BLaER1 treated with 17β-estradiol and CSF1 and Interleukin-3, amounts not matched to agents 10 nM and 100 nM (cell line): Measurements from ENCODE around the gene FRYL.
"Not testable (repeated sequence)": the region's sequence is repeated elsewhere in the genome, so short reads cannot be mapped to it uniquely, and the experiment has no call there.

Experiments used
- H3K27ac ChIP-seq, 11 experiments: shearing (Covaris generic); formaldehyde crosslinking; 2 replicates each; pipeline ENCODE4 v1.8.1; 2022
- H3K27me3 ChIP-seq, 11 experiments: shearing (Covaris generic); formaldehyde crosslinking; 2 replicates each; pipeline ENCODE4 v1.8.1; 2022
- H3K36me3 ChIP-seq, 11 experiments: shearing (Covaris generic); formaldehyde crosslinking; 2 replicates each; pipeline ENCODE4 v1.8.1; 2022
- H3K4me1 ChIP-seq, 10 experiments: shearing (Covaris generic); formaldehyde crosslinking; 2 replicates each; pipeline ENCODE4 v1.8.1; 2022
- H3K4me2 ChIP-seq, 11 experiments: shearing (Covaris generic); formaldehyde crosslinking; 2 replicates each; pipeline ENCODE4 v1.8.1; 2022
- H3K4me3 ChIP-seq, 10 experiments: shearing (Covaris generic); formaldehyde crosslinking; 2 replicates each; pipeline ENCODE4 v1.8.1; 2022
- H3K9ac ChIP-seq, 11 experiments: shearing (Covaris generic); formaldehyde crosslinking; 2 replicates each; pipeline ENCODE4 v1.8.1; 2022
- H3K9me3 ChIP-seq, 11 experiments: shearing (Covaris generic); formaldehyde crosslinking; replicated peaks in 1 of 11; 2 replicates each; pipeline ENCODE4 v1.8.1; 2022
- H4K20me1 ChIP-seq, 11 experiments: shearing (Covaris generic); formaldehyde crosslinking; 2 replicates each; pipeline ENCODE4 v1.8.1; 2022
- Cebpa-rat ChIP-seq, 11 experiments: shearing (Covaris generic); IDR thresholded peaks; 2 replicates each; pipeline ENCODE4 v1.8.1; 2022

Gene FRYL

DNA sequence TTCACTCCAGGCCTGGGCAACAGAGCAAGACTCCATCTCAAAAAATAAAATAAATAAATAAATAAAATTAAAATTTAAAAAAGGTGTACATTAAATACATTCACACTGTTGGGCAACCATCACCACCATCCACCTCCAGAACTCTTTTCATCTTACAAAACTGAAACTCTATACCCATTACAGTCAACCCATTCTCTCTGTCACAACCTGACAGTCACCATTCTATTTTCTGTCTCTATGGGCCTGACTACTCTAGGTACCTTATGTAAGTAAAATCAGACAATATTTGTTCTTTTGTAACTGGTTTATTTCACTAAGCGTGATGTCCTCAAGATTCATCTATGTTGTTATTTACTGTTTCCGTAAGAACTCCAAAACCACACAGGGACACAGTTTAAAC, 59.6 kb downstream of the FRYL start:
- Histone ChIP-seq H3K4me3 (no peak overlapping the region), H3K36me3 (peaks cover 4 to 50% (median 31%) of the 10 kb centered on the region in 11 experiments; a peak in 19 of 22 replicates), H3K27ac (no peak overlapping the region), H3K4me2 (no peak overlapping the region), H3K9ac (no peak overlapping the region), H3K27me3 (no peaks in the 10 kb centered on the region), H3K4me1 (peaks cover 10 to 19% (median 13%) of the 10 kb centered on the region in 10 experiments; a peak in 17 of 20 replicates), H3K9me3 (peaks cover 21 to 60% (median 50%) of the 10 kb centered on the region in 11 experiments), H4K20me1 (peaks cover 4 to 66% (median 34%) of the 10 kb centered on the region in 11 experiments; a peak in 14 of 22 replicates)
- no peak for TF ChIP-seq Cebpa-rat (IDR thresholded peaks at IDR 0.05)

DNA sequence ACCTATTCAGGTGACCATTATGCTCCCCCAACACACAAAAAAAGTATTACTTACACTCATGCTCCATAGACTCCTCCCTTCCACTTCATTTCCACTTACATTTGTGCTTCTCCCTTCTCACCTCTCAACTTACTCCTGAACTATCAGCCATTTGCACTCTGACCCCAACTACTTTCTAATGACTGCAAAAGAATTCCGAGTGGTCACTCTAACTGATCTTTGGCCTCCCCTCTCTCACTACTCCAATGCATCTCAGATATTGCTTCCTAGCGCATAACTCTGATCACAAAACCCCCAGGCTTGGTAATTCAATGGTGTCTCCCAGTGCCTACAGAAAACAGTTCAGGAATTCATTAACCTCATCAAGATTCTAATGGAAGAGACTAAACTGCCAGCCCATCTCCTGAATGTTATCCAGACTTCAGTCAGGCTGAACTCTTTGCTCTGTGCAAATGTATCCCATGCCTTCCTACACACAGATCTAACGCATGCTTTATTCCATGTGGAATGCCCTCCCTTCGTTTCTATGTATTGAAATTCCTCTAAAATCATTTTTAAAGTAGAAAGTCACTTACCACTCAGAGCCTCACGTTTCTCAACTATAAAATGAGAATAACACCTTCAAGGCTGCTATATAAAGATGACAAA, 61.1 kb downstream of the FRYL start:
- no peaks in the 10 kb centered on the region for H3K27me3 ChIP-seq

GRCh38 chr4:48716285-48716684, 63.8 kb downstream of the FRYL start:
- H3K4me2 ChIP-seq, H3K4me1 ChIP-seq, H3K27me3 ChIP-seq, H3K4me3 ChIP-seq, H3K27ac ChIP-seq, H3K9ac ChIP-seq: not testable (repeated sequence)
- Histone ChIP-seq H3K36me3 (peaks cover 4 to 32% (median 24%) of the 10 kb centered on the region in 11 experiments; a peak in 19 of 22 replicates), H4K20me1 (peaks cover 0 to 30% (median 6%) of the 10 kb centered on the region in 11 experiments; a peak in 10 of 22 replicates), H3K9me3 (peaks cover 21 to 58% (median 49%) of the 10 kb centered on the region in 11 experiments)

More for the DNA sequence above, 61.1 kb downstream of the FRYL start:
- Histone ChIP-seq H3K9me3 (peaks cover 21 to 55% (median 46%) of the 10 kb centered on the region in 11 experiments), H3K9ac (no peak overlapping the region), H4K20me1 (peaks cover 0 to 51% (median 20%) of the 10 kb centered on the region in 11 experiments; a peak in 14 of 22 replicates), H3K4me1 (peaks cover 10 to 19% (median 13%) of the 10 kb centered on the region in 10 experiments; a peak in 17 of 20 replicates), H3K4me2 (no peak overlapping the region), H3K27ac (no peak overlapping the region), H3K4me3 (no peak overlapping the region), H3K36me3 (peaks cover 4 to 37% (median 30%) of the 10 kb centered on the region in 11 experiments; a peak in 19 of 22 replicates)
- no peak for TF ChIP-seq Cebpa-rat (IDR thresholded peaks at IDR 0.05)

DNA sequence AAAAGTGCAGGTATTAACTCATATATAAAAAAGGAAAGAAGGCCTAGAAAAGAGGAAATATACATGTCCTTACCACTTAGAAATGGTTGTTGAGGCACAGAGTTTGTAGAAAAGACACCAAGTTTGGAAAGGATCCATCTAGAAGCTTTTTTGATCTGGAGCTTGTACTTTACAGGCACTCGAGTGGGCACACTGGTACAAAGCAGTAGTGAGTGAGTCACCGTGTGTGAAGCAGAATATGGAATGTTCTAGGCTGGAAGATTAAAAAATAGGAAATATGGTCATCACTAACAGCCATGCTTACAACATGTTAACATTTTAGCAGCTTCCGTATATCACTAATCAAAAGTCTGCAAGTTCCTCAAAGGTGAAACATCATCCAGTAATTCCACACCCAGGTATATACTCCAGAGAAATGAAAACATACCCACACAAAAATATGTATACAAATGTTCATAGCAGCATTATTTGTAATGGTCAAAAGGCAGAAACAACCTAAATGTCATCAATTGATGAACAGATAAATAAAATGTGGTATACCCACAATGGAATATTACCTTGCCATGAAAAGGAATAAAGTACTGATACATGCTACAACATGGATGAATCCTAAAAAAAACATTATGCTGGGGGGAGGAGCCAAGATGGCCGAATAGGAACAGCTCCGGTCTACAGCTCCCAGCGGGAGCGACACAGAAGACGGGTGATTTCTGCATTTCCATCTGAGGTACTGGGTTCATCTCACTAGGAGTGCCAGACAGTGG, 69.5 kb downstream of the FRYL start:
- TF ChIP-seq Cebpa-rat (IDR thresholded peaks at IDR 0.05), result no peak
- Histone ChIP-seq H3K27me3 (no peaks in the 10 kb centered on the region), H3K27ac (no peak overlapping the region)

GRCh38 chr4:48709901-48710300, 70.2 kb downstream of the FRYL start:
- Histone ChIP-seq H3K4me3 (no peak overlapping the region), H3K27me3 (no peaks in the 10 kb centered on the region), H3K9me3 (peaks cover 0 to 24% (median 16%) of the 10 kb centered on the region in 11 experiments; a peak in 13 of 22 replicates), H3K9ac (no peak overlapping the region), H4K20me1 (peaks cover 0 to 37% (median 10%) of the 10 kb centered on the region in 11 experiments; a peak in 9 of 22 replicates), H3K36me3 (peaks cover 43 to 56% (median 50%) of the 10 kb centered on the region in 11 experiments), H3K27ac (no peak overlapping the region), H3K4me2 (no peak overlapping the region), H3K4me1 (0 out of 20 replicates have a peak, but pooled peaks cover 0 to 4% (median 0%) of the 10 kb centered on the region in 10 experiments)
- TF ChIP-seq Cebpa-rat (IDR thresholded peaks at IDR 0.05), result no peak

More for the DNA sequence above, 69.5 kb downstream of the FRYL start:
- H3K4me2 ChIP-seq, result no peak overlapping the region
- H3K4me1 ChIP-seq, result 0 out of 20 replicates have a peak, but pooled peaks cover 0 to 4% (median 0%) of the 10 kb centered on the region in 10 experiments
- H3K9ac ChIP-seq, result no peak overlapping the region
- no peak overlapping the region for H3K4me3 ChIP-seq
- H3K36me3 ChIP-seq, result peaks cover 42 to 56% (median 50%) of the 10 kb centered on the region in 11 experiments
- H3K9me3 ChIP-seq, result peaks cover 0 to 24% (median 16%) of the 10 kb centered on the region in 11 experiments; a peak in 15 of 22 replicates
- H4K20me1 ChIP-seq, result peaks cover 0 to 36% (median 9%) of the 10 kb centered on the region in 11 experiments; a peak in 9 of 22 replicates

- H3K27ac ChIP-seq, result no peak overlapping the region
- H3K36me3 ChIP-seq, result peaks cover 43 to 57% (median 52%) of the 10 kb centered on the region in 11 experiments
- peaks cover 0 to 50% (median 16%) of the 10 kb centered on the region in 11 experiments; a peak in 13 of 22 replicates for H4K20me1 ChIP-seq
- no peak overlapping the region for H3K4me3 ChIP-seq
- TF ChIP-seq Cebpa-rat (IDR thresholded peaks at IDR 0.05), result no peak
- H3K9me3 ChIP-seq, result peaks cover 0 to 23% (median 14%) of the 10 kb centered on the region in 11 experiments; a peak in 13 of 22 replicates
- H3K4me1 ChIP-seq, result 0 out of 20 replicates have a peak, but pooled peaks cover 0 to 4% (median 0%) of the 10 kb centered on the region in 10 experiments
- H3K9ac ChIP-seq, result no peak overlapping the region
- no peaks in the 10 kb centered on the region for H3K27me3 ChIP-seq
- H3K4me2 ChIP-seq, result no peak overlapping the region
These were observed 71.5 kb downstream of the FRYL start for GRCh38 chr4:48708610-48709009.

- H3K9ac ChIP-seq, result no peak overlapping the region
- no peak overlapping the region for H3K4me3 ChIP-seq
- H3K9me3 ChIP-seq, result peaks cover 0 to 14% (median 8%) of the 10 kb centered on the region in 11 experiments; a peak in 9 of 22 replicates
- H3K36me3 ChIP-seq, result peaks cover 46 to 75% (median 60%) of the 10 kb centered on the region in 11 experiments
- no peak for TF ChIP-seq Cebpa-rat (IDR thresholded peaks at IDR 0.05)
- peaks cover 0 to 66% (median 25%) of the 10 kb centered on the region in 11 experiments; a peak in 13 of 22 replicates for H4K20me1 ChIP-seq
- H3K27ac ChIP-seq, result no peak overlapping the region
- H3K4me2 ChIP-seq, result no peak overlapping the region
- H3K27me3 ChIP-seq, result no peaks in the 10 kb centered on the region
- H3K4me1 ChIP-seq, result 0 out of 20 replicates have a peak, but pooled peaks cover 0 to 4% (median 0%) of the 10 kb centered on the region in 10 experiments
These were observed 73.3 kb downstream of the FRYL start for GRCh38 chr4:48706736-48707135.

- Histone ChIP-seq H3K4me1 (0 out of 20 replicates have a peak, but pooled peaks cover 0 to 3% (median 0%) of the 10 kb centered on the region in 10 experiments), H3K9me3 (peaks cover 0 to 8% (median 2%) of the 10 kb centered on the region in 11 experiments; a peak in 3 of 22 replicates), H3K27ac (no peak overlapping the region), H4K20me1 (peaks cover under 1 to 71% (median 26%) of the 10 kb centered on the region in 11 experiments; a peak in 14 of 22 replicates), H3K9ac (no peak overlapping the region), H3K36me3 (peaks cover 43 to 78% (median 55%) of the 10 kb centered on the region in 11 experiments), H3K27me3 (no peaks in the 10 kb centered on the region), H3K4me3 (no peak overlapping the region), H3K4me2 (no peak overlapping the region)
- TF ChIP-seq Cebpa-rat (IDR thresholded peaks at IDR 0.05), result no peak
These were observed 74.5 kb downstream of the FRYL start for GRCh38 chr4:48705609-48706008.
